GM12872 (cell line): Measurements from ENCODE around the gene MYO3A.

ENCODE experiments used
- TF ChIP-seq, protein P1 (sequence below): IDR thresholded peaks from 3 replicates; pipeline ENCODE4 v1.5.1; 2011; ENCODE audit warnings: low read depth, mild to moderate bottlenecking, low read length, moderate library complexity; ENCODE audit not compliant: insufficient read depth

The MYO3A gene

DNA sequence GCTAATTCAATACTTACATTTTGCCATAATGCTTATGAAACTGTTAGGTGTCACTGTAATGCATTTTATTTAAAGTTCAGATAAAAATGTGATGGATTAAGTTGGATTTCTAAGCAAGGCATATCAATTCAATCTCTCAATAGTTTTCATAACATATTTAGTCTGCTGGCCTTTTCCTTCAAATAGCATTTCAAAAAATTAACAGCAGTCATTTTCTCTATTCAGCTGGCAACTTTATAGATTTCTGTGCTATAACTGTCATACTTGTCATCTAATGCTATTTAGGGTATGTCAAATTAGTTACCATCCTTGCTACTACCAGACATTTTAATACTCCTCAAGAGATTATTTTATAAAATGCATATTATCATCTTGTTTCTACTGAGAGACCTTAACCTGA is 286.9 kb downstream of the MYO3A start:
- TF ChIP-seq, protein P1, sequence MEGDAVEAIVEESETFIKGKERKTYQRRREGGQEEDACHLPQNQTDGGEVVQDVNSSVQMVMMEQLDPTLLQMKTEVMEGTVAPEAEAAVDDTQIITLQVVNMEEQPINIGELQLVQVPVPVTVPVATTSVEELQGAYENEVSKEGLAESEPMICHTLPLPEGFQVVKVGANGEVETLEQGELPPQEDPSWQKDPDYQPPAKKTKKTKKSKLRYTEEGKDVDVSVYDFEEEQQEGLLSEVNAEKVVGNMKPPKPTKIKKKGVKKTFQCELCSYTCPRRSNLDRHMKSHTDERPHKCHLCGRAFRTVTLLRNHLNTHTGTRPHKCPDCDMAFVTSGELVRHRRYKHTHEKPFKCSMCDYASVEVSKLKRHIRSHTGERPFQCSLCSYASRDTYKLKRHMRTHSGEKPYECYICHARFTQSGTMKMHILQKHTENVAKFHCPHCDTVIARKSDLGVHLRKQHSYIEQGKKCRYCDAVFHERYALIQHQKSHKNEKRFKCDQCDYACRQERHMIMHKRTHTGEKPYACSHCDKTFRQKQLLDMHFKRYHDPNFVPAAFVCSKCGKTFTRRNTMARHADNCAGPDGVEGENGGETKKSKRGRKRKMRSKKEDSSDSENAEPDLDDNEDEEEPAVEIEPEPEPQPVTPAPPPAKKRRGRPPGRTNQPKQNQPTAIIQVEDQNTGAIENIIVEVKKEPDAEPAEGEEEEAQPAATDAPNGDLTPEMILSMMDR = no peak

DNA sequence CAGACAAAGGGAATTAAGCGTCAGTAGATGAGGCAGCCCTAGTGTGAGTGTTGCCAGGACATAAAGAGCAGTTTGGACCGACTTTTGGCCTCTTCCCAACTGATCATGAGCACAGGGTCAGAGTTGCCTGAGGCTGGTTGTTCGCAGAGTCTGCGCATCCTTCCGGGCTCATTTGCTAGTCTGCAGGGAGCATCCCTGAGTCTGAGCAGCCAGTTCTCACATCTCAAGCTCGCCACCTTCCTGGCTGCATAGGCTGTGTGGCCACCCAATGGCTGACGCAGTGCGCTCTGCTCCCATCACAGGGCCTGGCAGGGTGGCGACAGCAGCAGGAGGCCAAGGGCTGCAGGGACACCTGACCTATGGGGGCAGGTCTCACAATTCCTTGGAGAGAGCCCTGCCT is 287.5 kb downstream of the MYO3A start:
- TF ChIP-seq, protein P1 = no peak

DNA sequence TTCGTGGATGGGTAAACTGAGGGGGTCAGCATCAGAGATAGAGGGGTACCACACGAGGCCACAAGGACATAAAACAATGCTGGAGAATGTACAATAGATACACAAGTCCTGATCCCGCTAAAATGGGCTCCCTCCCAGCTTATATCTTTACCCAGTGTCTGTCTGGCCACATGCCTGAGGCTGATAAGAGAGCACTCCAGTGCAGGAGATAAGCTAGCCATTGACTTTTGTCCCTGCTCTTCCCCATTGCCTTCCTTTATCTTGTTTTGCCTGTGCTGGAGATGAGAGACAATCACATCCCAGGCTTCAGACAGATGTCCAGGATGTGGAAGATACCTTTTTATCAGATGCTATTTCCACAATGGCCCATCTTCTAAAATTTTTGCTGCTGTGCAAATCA is 288.5 kb downstream of the MYO3A start:
- TF ChIP-seq, protein P1 = no peak

DNA sequence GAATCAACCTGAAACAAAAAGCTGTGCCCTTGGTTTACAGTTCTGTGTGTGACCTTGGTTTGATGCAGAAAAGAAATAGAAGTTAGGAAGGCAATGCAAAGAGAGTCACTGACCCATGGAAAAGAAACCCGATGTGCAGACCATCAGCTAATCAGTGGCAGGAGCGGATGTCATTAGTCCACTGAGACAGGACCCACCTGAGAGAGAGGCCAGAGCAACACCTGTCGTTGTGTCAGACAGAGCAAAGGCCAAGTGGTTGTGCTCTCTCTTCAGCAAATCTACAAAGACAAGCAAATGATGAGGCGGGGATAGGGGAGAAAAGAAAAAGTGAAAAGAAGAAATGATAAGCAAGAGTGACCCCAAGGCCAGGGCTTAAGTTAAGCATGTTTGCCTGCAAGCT is 291.3 kb downstream of the MYO3A start:
- TF ChIP-seq, protein P1 = no peak

DNA sequence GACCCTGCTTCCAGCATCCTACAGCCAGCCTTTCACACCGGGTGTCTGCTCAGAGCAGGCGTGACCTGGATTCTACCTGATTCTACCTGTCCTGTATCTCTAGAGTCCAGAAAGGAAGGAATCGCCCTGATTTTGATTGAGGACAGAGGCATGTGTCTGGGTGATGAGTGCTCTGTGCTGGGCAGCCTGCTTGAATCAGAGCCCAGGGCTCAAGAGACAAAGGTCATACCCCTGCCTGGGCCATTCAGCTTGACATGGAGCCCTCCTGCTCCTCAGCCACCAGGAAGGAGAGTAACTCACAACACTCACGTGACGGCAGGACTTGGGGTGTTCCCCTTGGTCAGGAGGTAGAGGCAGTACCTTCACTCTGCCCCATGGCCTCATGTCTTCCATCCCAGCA is 293.8 kb downstream of the MYO3A start:
- TF ChIP-seq, protein P1 = no peak

DNA sequence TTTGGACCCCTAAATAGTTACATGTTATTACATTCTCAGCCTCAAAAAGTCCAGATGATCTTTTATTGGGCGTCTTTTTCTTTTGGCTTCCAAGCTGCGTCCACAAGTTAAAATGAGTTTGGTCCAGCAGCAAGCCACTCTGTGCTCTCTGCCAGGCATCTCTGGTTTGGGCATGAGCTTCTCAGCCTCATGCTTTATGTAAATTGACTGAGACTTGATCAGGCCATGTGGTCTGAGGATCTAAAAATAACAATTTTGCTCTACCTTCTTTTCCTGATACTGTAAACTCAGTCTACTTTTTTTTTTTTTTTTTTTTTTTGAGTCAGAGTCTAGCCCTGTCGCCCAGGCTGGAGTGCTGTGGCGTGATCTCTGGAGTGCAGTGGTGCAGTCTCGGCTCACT is 298.1 kb downstream of the MYO3A start:
- TF ChIP-seq, protein P1 = no peak

DNA sequence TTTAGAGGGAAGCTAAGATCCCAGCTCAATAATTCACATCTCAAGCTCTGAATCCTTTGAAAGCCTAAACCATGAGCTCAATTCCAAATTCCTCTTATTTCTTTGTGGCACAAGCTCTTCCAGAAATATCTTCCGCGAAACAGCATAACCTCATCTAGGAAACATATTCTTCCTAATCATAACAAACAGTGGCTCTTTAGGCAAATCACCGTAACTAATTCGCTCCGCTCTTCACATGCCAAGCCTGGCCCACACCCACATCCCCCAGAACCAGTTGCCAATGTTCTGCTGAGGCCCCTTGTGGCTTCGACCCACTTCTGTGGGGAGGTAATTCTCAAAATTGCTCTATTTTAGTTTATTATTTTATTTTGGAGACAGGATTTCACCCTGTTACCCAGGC is 301.7 kb downstream of the MYO3A start:
- TF ChIP-seq, protein P1 = no peak

DNA sequence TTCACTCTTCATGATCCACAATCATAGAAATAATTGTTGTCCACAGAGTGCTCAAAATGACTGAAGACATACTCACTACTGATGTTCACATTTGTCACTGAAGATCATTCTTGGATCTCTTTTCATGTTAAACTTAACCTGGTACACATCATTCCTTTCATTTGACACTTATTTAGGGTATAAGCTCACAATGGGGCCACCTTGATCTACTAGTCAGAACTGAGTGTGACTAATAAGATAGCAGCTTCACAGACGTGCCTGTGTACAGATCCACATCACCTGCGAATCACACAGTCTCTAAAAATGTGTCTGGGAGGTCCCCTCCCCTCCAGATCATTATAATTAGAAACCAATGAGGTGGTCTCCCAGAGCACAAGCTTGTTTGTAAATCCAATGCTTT is 304.3 kb downstream of the MYO3A start:
- TF ChIP-seq, protein P1 = no peak
